DND-41 (cell line): Measurements from ENCODE around the gene ZNF132.
"Not testable (repeated sequence)": the region's sequence is repeated elsewhere in the genome, so short reads cannot be mapped to it uniquely, and the experiment has no call there.

Experiments used
- ATAC-seq: fragments of 200-7000 bp; cut with Tn5 transposase; 3 replicates; pipeline ENCODE4 v1.9.1; 2021; ENCODE audit warnings: low read depth; ENCODE audit not compliant: insufficient read depth
- DNase-seq: peaks from one replicate; pipeline ENCODE4 v3.0.0-alpha.2; 2020
- H2AFZ ChIP-seq: 2 replicates; pipeline ENCODE4 v1.6.0; 2012; ENCODE audit warnings: low read depth, low read length
- H3K27ac ChIP-seq: 2 replicates; pipeline ENCODE4 v1.5.1; 2012; ENCODE audit warnings: low read length, inconsistent platforms
- H3K27me3 ChIP-seq: fragments of 200-600 bp; sonication (generic); 2 replicates; pipeline ENCODE4 v1.6.0; 2012; ENCODE audit warnings: low read length, mild to moderate bottlenecking, inconsistent platforms; ENCODE audit not compliant: insufficient read depth, poor library complexity
- H3K36me3 ChIP-seq: 2 replicates; pipeline ENCODE4 v1.5.1; 2012; ENCODE audit warnings: low read length, inconsistent platforms; ENCODE audit not compliant: insufficient read depth
- H3K4me1 ChIP-seq: 2 replicates; pipeline ENCODE4 v1.5.1; 2012; ENCODE audit warnings: mild to moderate bottlenecking, low read length; ENCODE audit not compliant: insufficient read depth
- H3K4me2 ChIP-seq: 2 replicates; pipeline ENCODE4 v1.6.0; 2012; ENCODE audit warnings: mild to moderate bottlenecking, moderate library complexity, low read length, inconsistent platforms; ENCODE audit not compliant: insufficient read depth
- H3K4me3 ChIP-seq, 2 experiments: fragments of 200-600 bp in 1 of 2; shearing (Covaris generic) in 1 of 2; 2 replicates each; pipeline ENCODE4 v1.5.1; 2012 to 2016; ENCODE audit warnings: inconsistent platforms in 2 of 2, low read length in 2 of 2, mild to moderate bottlenecking in 2 of 2, low read depth in 1 of 2, moderate library complexity in 1 of 2
- H3K79me2 ChIP-seq: 2 replicates; pipeline ENCODE4 v1.6.0; 2012; ENCODE audit warnings: low read length, inconsistent platforms; ENCODE audit not compliant: insufficient read depth
- H3K9ac ChIP-seq: 2 replicates; pipeline ENCODE4 v1.6.0; 2012; ENCODE audit warnings: low read depth, mild to moderate bottlenecking, inconsistent platforms, low read length, moderate library complexity
- H3K9me3 ChIP-seq: 2 replicates; pipeline ENCODE4 v1.5.1; 2012; ENCODE audit warnings: low read length, moderate library complexity, mild to moderate bottlenecking, inconsistent platforms; ENCODE audit not compliant: insufficient read depth, severe bottlenecking
- H4K20me1 ChIP-seq: 2 replicates; pipeline ENCODE4 v1.6.0; 2012; ENCODE audit warnings: low read length; ENCODE audit not compliant: insufficient read depth
- EZH2 ChIP-seq: IDR thresholded peaks from 3 replicates; pipeline ENCODE4 v1.6.1; 2012; ENCODE audit warnings: borderline replicate concordance, low read depth, mild to moderate bottlenecking, moderate library complexity, low read length, inconsistent platforms; ENCODE audit not compliant: severe bottlenecking
- TF ChIP-seq, protein P1 (sequence below): IDR thresholded peaks from 2 replicates; pipeline ENCODE4 v1.5.1; 2012; ENCODE audit warnings: borderline replicate concordance, low read length, moderate library complexity, mild to moderate bottlenecking; ENCODE audit not compliant: poor library complexity, severe bottlenecking; ENCODE audit errors: extremely low read depth

Gene ZNF132

DNA sequence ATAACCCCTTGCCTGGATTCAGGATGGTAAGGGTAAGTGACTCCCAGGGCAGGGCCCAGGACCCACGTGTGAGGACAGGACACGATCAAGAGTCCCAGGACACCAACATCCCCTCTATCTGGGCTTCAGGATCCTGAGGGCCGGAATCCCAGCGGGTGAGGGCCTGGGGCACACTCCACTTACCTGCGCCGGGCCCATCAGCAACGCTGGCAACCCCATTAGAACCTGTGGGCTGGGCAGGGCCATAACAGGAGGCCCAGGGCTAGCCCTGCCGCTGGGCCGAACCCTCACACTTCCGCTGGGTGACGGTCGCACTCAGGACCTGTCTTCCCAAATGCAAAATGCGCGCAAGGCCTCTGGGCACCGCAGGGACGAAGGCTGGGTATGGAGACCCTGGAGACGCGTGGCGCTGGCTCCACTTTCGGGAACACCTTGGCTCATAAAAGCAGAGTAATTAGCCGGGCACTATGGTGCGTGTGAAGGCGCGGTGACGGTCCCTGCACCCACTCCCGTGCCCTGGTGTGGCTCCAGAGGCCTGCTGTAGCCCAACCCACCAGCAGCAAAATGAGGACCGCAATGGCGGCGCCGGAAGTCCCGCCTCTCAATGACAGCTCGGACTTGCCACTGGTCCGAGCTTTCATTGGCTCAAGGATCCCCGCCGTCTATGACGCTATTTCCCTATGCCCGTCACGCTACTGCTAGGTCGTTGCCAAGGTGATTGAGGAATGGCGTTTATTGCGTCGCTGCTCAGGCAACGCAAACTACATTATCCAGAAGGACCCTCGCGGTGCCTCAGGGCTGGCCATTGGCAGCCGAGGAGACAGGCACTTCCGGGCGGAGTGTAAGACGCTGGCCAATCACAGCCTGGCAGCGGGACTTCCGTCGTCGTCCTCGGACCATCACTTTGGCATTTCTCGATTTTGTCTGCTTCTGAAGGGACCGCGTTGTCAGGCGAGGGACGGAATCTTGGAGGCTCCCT, at the start of gene ZNF132:
Gene ZNF132 (minus strand): TSS at position 578 of the 979 bp plus-strand sequence. CDS start 332 bp downstream, at position 246.
- H3K4me3 ChIP-seq = no peak within 1 kb of the TSS
- no peaks in the 10 kb centered on the region for H3K27me3 ChIP-seq
- no peaks in the 10 kb centered on the region for H3K4me1 ChIP-seq
- TF ChIP-seq EZH2 = no peak
- TF ChIP-seq, protein P1, sequence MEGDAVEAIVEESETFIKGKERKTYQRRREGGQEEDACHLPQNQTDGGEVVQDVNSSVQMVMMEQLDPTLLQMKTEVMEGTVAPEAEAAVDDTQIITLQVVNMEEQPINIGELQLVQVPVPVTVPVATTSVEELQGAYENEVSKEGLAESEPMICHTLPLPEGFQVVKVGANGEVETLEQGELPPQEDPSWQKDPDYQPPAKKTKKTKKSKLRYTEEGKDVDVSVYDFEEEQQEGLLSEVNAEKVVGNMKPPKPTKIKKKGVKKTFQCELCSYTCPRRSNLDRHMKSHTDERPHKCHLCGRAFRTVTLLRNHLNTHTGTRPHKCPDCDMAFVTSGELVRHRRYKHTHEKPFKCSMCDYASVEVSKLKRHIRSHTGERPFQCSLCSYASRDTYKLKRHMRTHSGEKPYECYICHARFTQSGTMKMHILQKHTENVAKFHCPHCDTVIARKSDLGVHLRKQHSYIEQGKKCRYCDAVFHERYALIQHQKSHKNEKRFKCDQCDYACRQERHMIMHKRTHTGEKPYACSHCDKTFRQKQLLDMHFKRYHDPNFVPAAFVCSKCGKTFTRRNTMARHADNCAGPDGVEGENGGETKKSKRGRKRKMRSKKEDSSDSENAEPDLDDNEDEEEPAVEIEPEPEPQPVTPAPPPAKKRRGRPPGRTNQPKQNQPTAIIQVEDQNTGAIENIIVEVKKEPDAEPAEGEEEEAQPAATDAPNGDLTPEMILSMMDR = no peak
- H3K79me2 ChIP-seq = no peaks in the 10 kb centered on the region
- no peak within 1 kb of the TSS for H3K9ac ChIP-seq
- no peak for DNase-seq
- H3K4me2 ChIP-seq = no peak within 1 kb of the TSS
- H3K27ac ChIP-seq = no peak within 1 kb of the TSS
- H4K20me1 ChIP-seq = no peaks in the 10 kb centered on the region
- no peak for ATAC-seq
- no peaks in the 10 kb centered on the region for H3K9me3 ChIP-seq
- no peaks in the 10 kb centered on the region for H3K36me3 ChIP-seq
- no peak within 1 kb of the TSS for H2AFZ ChIP-seq

DNA sequence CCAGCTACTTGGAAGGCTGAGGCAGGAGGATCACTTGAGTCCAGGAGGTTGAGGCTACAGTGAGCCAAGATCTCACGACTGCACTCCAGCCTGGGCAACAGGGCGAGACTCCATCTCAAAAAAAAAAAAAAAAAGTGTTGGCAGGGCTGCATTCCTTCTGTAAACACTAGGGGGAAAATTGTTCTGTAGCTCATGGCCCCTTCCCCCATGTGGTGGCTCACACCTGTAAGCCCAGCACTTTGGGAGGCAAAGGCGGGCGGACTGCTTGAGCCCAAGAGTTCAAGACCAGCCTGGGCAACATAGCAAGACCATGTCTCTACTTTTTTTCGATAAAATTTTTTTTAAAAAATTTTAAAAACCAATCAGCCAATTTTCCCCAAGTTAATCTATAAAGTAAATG, 44.4 kb upstream of the ZNF132 start:
- not testable (repeated sequence) for H2AFZ ChIP-seq, H4K20me1 ChIP-seq, H3K79me2 ChIP-seq, H3K27ac ChIP-seq, H3K4me2 ChIP-seq, H3K9ac ChIP-seq, H3K4me3 ChIP-seq, H3K27me3 ChIP-seq, H3K9me3 ChIP-seq, ATAC-seq, H3K4me1 ChIP-seq
- TF ChIP-seq, protein P1 = peak; percentile 29
- peaks cover 20% of the 10 kb centered on the region for H3K36me3 ChIP-seq
- peak; percentile 24 for DNase-seq

DNA sequence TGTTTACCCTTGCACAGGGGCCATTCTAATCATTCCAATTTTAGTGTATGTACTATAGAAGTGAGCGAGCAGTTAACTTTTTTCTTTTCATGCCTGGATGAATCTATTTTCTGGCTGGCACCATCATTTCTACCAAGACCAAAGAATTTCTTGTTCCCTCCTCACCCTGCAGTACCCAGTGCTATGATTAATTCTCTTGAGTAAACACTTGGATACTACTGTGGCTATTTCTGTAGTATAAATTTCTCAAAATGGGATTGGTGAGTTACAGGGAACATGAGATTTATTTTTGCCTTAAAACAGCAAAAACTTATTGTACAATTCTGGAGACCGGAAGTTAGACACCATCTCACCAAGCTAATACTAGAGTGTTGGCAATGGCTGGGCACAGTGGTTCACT, 43.8 kb upstream of the ZNF132 start:
- Histone ChIP-seq H3K4me1 (no peaks in the 10 kb centered on the region), H3K27me3 (no peaks in the 10 kb centered on the region), H3K9ac (no peak overlapping the region), H3K36me3 (peaks cover 24% of the 10 kb centered on the region), H3K9me3 (no peaks in the 10 kb centered on the region), H3K4me2 (no peak overlapping the region), H3K27ac (no peak overlapping the region), H4K20me1 (no peaks in the 10 kb centered on the region), H3K79me2 (no peaks in the 10 kb centered on the region), H2AFZ (no peak overlapping the region), H3K4me3 (no peak overlapping the region)
- DNase-seq (no peak), ATAC-seq (no peak)
- TF ChIP-seq, protein P1 = no peak
- TF ChIP-seq EZH2 = no peak
